GM19372 (cell line): ENCODE measurements around the gene MAMLD1.
"Not testable (repeated sequence)": the region's sequence is repeated elsewhere in the genome, so short reads cannot be mapped to it uniquely, and the experiment has no call there.

ENCODE experiments used
- ATAC-seq: cut with Tn5 transposase; IDR thresholded peaks from one replicate; pipeline ENCODE4 v1.9.1; 2021; ENCODE audit warnings: mild to moderate bottlenecking, low read depth, moderate library complexity; ENCODE audit not compliant: unreplicated experiment

Gene MAMLD1

DNA sequence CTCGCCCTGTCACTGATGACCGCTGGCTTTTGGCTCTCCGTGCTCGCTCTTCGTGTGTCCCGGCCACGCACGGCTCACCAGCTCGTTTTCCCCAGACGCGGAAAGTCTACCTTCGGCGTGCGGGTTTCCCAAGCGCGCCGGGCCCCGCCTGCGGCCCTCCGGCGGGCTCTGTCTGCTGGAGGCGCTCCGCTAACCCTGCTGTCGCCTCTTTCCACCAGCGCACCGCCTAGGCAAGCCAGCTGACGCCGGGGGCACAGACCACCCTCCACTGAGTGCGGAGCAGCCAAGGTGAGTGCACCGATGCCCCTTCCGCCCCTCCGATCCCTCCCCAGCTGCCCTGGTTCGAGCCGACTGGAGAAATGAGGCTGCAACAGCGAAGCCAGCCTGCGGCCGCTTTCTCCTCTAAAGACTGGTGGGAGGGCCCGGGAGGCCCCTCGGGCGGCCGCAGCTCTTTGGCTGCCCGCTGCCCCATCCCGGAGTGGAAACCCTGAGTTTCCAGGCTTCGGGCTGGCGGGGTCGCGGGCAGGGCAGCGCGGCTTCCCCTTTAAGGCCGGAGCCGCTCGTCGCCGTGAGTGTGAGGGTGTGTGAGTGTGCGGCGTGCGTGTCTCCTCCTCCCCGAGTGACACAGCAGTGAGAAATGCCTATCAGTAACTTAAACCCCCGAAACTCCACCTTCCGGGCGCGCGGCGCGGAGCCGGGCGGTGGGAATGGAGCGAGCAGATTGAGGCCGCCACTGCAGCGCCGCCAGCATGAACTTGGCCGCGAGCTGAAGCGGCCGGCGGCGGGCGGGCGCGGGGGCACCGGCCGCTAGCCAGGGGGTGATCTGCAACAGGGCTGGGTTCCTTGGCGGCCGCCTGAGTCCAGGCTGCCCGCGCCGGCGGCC lies at the start of gene MAMLD1:
MAMLD1 (plus strand) TSS at position 719 of the 883 bp plus-strand sequence. CDS start 82,200 bp downstream, outside the sequence.
- no peak for ATAC-seq

GRCh38 chrX:150313514-150313913 lies 49.6 kb upstream of the MAMLD1 start:
- no peak for ATAC-seq

DNA sequence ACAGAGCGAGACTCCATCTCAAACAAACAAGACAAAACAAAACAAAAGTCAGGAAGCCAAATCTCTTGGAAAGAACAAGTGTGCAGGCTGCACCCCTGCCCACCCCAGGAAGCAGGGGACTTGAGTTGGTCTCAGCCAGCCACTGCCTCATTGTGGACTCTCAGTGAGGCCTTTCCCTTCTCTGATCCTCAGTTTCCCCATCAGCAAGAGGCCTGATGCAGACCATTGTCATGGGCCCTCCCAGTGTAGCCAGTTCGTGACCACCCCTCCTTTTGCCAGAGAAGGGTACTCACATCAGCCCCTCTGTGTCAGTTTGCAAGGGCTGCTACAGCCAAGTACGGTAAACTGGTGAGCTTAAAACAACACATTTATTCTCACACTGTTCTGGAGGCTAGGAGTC lies 48.9 kb upstream of the MAMLD1 start:
- no peak for ATAC-seq

- no peak for ATAC-seq
These were observed 46.6 kb upstream of the MAMLD1 start for GRCh38 chrX:150316564-150316963.

- ATAC-seq, result no peak
These were observed 40.1 kb upstream of the MAMLD1 start for GRCh38 chrX:150323020-150323419.

DNA sequence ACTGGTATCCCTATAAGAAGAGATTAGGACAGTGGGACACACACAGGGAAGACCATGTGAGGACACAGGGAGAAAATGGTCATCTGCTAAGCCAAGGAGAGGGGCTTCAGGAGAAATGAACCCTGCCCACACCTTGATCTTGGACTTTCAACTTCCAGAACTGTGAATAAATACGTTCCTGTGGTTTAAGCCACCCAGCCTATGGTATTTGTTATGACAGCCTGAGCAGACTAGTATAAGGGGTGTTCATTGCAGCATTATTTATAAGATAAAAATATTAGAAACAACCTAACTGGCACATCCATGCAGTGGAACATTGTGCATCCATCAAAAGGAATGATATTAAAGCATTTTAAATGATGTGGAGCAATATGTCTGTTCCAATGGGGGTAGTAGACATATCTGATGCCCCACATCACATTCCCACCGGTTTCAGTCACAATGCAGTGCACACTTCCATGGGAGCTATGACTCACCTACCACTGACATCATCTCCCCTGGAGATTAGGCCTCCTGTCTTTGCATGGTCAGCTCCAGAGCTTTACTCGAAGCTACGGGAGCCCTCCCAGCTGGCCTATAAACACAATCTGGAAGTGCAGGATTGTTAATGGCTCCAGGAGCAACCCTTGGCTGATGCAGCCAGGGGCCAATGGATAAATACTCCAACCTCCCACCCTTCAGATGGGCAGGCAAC lies 38.9 kb upstream of the MAMLD1 start:
- ATAC-seq, result no peak

GRCh38 chrX:150324919-150325318 lies 38.2 kb upstream of the MAMLD1 start:
- ATAC-seq, result no peak

DNA sequence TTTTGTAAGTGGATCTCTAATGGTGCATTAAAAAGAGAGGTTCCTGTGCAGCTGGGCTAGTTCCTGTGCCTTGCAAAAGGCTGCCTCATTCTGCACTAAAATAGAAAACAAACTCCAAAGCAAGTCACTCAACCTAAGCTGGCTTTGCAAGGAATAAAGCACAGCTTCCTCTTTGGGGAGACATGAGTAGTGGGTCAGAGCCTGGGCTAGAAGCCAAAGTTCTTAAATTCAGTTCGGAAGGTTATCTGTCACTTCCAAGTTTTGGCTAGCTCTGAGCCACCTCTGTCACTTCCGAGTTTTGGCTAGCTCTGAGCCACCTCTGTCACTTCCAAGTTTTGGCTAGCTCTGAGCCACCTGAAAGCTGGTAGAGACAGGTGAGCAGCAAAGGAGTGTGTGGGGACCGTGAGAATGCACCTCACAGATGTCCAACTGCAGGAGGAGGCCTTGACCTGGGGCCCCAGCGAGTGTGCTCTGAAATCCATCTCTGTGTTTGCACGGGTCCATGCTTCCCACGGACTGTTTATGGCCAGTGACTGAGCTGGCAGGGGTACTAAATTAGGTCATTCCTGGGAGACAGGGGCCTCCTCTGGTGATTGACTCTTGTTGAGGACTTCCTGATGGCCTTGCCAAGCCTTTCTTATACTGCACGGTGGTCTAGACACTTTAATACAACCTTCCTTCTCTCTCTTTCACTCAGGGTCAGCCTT lies 36.4 kb upstream of the MAMLD1 start:
- ATAC-seq, result no peak

DNA sequence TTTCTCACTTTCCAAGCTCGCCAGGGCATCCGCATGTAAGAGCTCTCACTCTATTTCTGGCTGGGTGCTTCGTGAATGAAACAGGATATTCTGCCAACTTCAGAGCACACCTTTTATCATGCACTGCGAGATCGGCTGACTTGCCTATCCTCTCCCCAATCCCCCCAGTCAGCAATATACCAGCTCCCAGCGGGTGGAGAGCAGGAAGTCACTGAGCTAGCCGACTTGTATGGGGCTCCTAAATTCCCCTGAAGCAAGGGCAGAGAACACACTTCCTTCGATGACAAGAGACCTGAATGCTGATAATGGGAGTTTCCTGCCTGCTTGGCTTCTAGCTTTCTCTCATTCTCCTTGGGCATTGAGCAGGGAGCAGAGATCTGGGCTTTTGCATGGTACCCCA lies 33.8 kb upstream of the MAMLD1 start:
- no peak for ATAC-seq

DNA sequence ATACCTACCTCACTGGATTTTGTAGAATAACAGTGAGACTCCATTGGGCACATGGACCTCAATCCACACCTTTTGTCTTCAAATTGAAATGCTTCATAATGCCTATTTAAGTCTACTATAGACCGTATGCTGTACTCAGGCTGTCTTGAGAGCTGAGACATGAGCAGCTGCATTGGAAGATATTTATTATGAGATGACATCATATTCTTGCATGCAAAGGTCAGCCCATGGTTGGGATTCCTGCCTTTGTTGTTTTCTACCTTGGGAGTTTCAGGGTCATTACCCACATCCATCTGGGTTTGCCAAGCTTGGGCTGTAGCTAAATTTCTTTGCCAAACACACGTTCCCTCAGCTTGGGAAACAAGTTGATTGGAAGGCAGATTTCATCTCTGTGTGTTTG lies 33.2 kb upstream of the MAMLD1 start:
- no peak for ATAC-seq

DNA sequence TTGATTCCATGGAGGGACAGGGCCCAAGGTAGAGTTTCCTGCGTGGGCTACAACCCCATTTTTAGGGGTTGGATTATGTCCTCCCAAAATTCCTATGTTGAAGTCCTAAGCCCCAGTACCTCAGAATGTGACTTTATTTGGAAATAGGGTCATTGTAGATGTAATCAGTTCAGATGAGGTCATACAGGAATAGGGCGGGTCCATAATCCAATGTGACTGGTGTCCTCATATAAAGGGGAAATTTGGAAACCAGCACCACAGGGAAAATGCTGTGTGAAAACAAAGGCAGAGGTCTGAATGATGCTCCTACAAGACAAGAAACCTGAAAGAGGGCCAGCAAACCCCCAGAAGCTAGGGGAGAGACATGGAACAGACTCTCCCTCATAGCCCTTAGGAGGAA lies 31.1 kb upstream of the MAMLD1 start:
- ATAC-seq, result no peak

DNA sequence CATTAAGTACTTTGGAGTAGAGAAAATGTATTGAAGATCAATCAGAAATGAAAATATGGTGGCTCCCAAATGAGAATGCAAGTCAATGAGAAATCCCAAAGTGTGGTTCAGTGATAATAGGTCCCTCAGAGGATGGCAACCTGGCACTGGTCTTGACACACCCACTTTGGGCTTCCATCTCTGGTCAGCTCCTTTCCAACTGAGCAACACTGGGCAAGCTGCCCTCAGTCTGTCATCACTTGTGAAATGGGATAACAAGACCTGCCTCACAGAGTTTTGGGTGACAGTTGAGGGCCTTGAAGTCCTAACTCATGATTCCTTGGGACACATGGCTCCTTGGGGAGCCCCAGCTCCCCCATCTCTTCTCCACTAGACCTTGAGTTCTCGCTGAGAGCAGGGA lies 29.0 kb upstream of the MAMLD1 start:
- ATAC-seq, result no peak

- ATAC-seq, result no peak
These were observed 28.1 kb upstream of the MAMLD1 start for GRCh38 chrX:150334981-150335380.

DNA sequence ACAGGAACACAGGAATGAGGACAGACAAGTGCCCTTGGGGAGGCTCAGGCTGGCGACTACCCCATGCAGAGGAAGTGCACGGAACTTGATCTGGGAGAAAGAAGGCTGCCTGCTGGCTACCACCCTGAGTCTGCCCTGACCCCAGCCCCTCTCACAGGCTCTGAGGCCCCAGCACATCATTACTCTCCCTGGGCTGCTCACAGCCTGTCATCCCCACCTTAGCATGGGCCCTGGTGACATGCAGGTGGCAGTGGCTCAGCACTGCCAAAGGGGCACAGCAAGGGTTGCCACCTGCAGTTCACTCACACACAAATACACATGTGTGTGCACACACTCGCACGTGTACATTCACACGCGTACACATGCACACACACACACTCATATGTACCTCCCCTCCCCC lies 26.1 kb upstream of the MAMLD1 start:
- ATAC-seq, result no peak

- ATAC-seq, result no peak
These were observed 25.6 kb upstream of the MAMLD1 start for GRCh38 chrX:150337536-150337935.

GRCh38 chrX:150338615-150339014 lies 24.5 kb upstream of the MAMLD1 start:
- no peak for ATAC-seq

- ATAC-seq, result no peak
These were observed 23.4 kb upstream of the MAMLD1 start for GRCh38 chrX:150339736-150340135.

- ATAC-seq, result not testable (repeated sequence)
These were observed 22.8 kb upstream of the MAMLD1 start for GRCh38 chrX:150340326-150340725.

GRCh38 chrX:150347471-150347870 lies 15.6 kb upstream of the MAMLD1 start:
- no peak for ATAC-seq

GRCh38 chrX:150348365-150348764 lies 14.8 kb upstream of the MAMLD1 start:
- ATAC-seq, result no peak

GRCh38 chrX:150352114-150352513 lies 11.0 kb upstream of the MAMLD1 start:
- ATAC-seq, result no peak
